Measurements from ENCODE around the gene PLPPR3.

DNA sequence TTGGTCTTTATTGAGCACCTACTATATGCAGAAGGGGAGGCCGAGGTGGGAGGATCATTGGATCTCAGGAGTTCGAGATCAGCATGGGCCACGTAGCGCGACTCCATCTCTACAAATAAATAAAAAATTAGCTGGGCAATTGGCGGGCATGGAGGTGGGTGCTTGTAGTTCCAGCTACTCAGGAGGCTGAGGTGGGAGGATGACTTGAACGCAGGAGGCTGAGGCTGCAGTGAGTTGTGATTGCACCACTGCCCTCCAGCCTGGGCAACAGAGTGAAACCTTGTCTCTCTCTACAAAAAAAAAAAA is 41.5 kb upstream of the PLPPR3 start:
- TF ChIP-seq ZNF324 (tag by site-specific recombination; IDR thresholded peaks at IDR 0.05) (no peak), ZNF654 (tag by site-specific recombination; IDR thresholded peaks at IDR 0.05; ENCODE audit: low read depth) (no peak), ZNF221 (tag by site-specific recombination; IDR thresholded peaks at IDR 0.05; ENCODE audit: borderline replicate concordance) (no peak)
- TF ChIP-seq, protein P1, sequence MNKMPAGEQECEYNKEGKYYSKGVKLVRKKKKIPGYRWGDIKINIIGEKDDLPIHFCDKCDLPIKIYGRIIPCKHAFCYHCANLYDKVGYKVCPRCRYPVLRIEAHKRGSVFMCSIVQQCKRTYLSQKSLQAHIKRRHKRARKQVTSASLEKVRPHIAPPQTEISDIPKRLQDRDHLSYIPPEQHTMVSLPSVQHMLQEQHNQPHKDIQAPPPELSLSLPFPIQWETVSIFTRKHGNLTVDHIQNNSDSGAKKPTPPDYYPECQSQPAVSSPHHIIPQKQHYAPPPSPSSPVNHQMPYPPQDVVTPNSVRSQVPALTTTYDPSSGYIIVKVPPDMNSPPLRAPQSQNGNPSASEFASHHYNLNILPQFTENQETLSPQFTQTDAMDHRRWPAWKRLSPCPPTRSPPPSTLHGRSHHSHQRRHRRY (tag by site-specific recombination; IDR thresholded peaks at IDR 0.05) = no peak
- TF ChIP-seq, protein P2, sequence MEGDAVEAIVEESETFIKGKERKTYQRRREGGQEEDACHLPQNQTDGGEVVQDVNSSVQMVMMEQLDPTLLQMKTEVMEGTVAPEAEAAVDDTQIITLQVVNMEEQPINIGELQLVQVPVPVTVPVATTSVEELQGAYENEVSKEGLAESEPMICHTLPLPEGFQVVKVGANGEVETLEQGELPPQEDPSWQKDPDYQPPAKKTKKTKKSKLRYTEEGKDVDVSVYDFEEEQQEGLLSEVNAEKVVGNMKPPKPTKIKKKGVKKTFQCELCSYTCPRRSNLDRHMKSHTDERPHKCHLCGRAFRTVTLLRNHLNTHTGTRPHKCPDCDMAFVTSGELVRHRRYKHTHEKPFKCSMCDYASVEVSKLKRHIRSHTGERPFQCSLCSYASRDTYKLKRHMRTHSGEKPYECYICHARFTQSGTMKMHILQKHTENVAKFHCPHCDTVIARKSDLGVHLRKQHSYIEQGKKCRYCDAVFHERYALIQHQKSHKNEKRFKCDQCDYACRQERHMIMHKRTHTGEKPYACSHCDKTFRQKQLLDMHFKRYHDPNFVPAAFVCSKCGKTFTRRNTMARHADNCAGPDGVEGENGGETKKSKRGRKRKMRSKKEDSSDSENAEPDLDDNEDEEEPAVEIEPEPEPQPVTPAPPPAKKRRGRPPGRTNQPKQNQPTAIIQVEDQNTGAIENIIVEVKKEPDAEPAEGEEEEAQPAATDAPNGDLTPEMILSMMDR (tag by site-specific recombination; IDR thresholded peaks at IDR 0.05) = no peak

Data from HEK293 (cell line).